Endothelial cell of umbilical vein (primary cell): ENCODE measurements around the gene TNS4.

ENCODE experiments used
- CTCF ChIP-seq, 2 donors: IDR thresholded peaks; 1 replicate in 1 of 2; 2 replicates in 1 of 2; pipeline ENCODE4 v1.5.1; 2011; ENCODE audit warnings: low read length in 2 of 2, mild to moderate bottlenecking in 2 of 2, moderate library complexity in 2 of 2, control low read depth in 1 of 2, inconsistent platforms in 1 of 2, low read depth in 1 of 2; ENCODE audit not compliant: insufficient read depth in 1 of 2; ENCODE audit errors: extremely low read depth in 1 of 2
- EZH2 ChIP-seq: IDR thresholded peaks from 2 replicates; pipeline ENCODE4 v1.6.1; 2012; ENCODE audit warnings: borderline replicate concordance, low read depth, mild to moderate bottlenecking, moderate library complexity, low read length, inconsistent platforms; ENCODE audit not compliant: severe bottlenecking
- POLR2A ChIP-seq: IDR thresholded peaks from 2 replicates; pipeline ENCODE4 v1.6.1; 2012; ENCODE audit warnings: low read depth, mild to moderate bottlenecking, control low read depth, low read length
- TF ChIP-seq, protein P1 (sequence below): IDR thresholded peaks from 2 replicates; pipeline ENCODE4 v1.6.1; 2011; ENCODE audit not compliant: insufficient read depth, insufficient read length

- TF ChIP-seq CTCF (IDR thresholded peaks at IDR 0.05; ENCODE audit: extremely low read depth in 1 of 2, insufficient read depth in 1 of 2, low read depth in 1 of 2, low read length in 2 of 2) (no peak), EZH2 (no peak), POLR2A (no peak)
- TF ChIP-seq, protein P1, sequence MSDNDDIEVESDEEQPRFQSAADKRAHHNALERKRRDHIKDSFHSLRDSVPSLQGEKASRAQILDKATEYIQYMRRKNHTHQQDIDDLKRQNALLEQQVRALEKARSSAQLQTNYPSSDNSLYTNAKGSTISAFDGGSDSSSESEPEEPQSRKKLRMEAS = no peak
These were observed 55.5 kb downstream of the TNS4 start for GRCh38 chr17:40445751-40446468.
